ENCODE results near the gene AOPEP. TPM values are rescaled to one million over a fixed set of nuclear protein-coding genes. Genes with fewer than 3 reads are reported as not detected.
A peak's percentile ranks its signal among the peaks of the same experiment; 100 is the strongest.

The AOPEP gene
- total RNA-seq, 1 experiment from 2014 or later, result 15.0 TPM

- Mint-ChIP-seq H3K4me3 (no peak overlapping the region), H3K27ac (peak overlapping the region in 2 of 3 experiments; percentile 12 to 74; a peak in 1 of 7 replicates), H3K9me3 (no peaks in the 10 kb centered on the region), H3K27me3 (ENCODE audit: low read depth) (no peaks in the 10 kb centered on the region; the same call in 1 of the 2 replicates), H3K4me1 (peaks cover 12 to 20% of the 10 kb centered on the region in 2 experiments), H3K36me3 (ENCODE audit: insufficient read depth in 1 of 3, low read depth in 3 of 3) (peaks cover 0 to 10% (median 6%) of the 10 kb centered on the region in 3 experiments; a peak in 5 of 7 replicates)
- H2BK15ac ChIP-seq (ENCODE audit: low read depth, low read length), result no peak overlapping the region
- no peak for DNase-seq
- no peak overlapping the region for H4K8ac ChIP-seq (replicated peaks; ENCODE audit: insufficient read length, low read depth, low read length)
- H3K9me3 ChIP-seq (ENCODE audit: control insufficient read depth, low read depth, low read length), result no peaks in the 10 kb centered on the region
- no peak overlapping the region for H2BK120ac ChIP-seq (ENCODE audit: low read depth, low read length, poor library complexity, severe bottlenecking)
- H4K20me1 ChIP-seq (ENCODE audit: control insufficient read depth, insufficient read depth, insufficient read length), result no peaks in the 10 kb centered on the region
- no CpG with 5 or more reads among the region's 40 CpGs for WGBS (ENCODE audit: extremely low coverage, insufficient read length, low lambda C conversion rate)
- H3K4me1 ChIP-seq (ENCODE audit: insufficient read depth, low read length), result no peaks in the 10 kb centered on the region
- no peak overlapping the region for H3K4ac ChIP-seq (ENCODE audit: low read depth, low read length)
- no peak overlapping the region for H4K5ac ChIP-seq (ENCODE audit: insufficient read length, low read depth, low read length)
- no peak overlapping the region for H2AK5ac ChIP-seq (ENCODE audit: insufficient read length, low read length)
- H3K18ac ChIP-seq (ENCODE audit: insufficient read length, low read depth, low read length), result no peak overlapping the region
- H3K23ac ChIP-seq (ENCODE audit: insufficient read length, low read depth, low read length), result no peak overlapping the region
- no peaks in the 10 kb centered on the region for H3K23me2 ChIP-seq (ENCODE audit: insufficient read length, low read depth, low read length, poor library complexity, severe bottlenecking)
- H2BK20ac ChIP-seq (ENCODE audit: low read depth, low read length, poor library complexity, severe bottlenecking), result no peak overlapping the region
- H3K56ac ChIP-seq (ENCODE audit: insufficient read length, low read depth, low read length), result no peak overlapping the region
- H2BK12ac ChIP-seq (ENCODE audit: insufficient read length, low read depth, low read length), result no peak overlapping the region
- no peak overlapping the region for H4K91ac ChIP-seq (ENCODE audit: insufficient read length, low read depth, low read length)
- H2AFZ ChIP-seq (ENCODE audit: low read length), result no peak overlapping the region
- peaks cover under 1% of the 10 kb centered on the region; the same call in 1 of the 2 replicates for H3K79me2 ChIP-seq (ENCODE audit: insufficient read depth, low read length)
- no peak overlapping the region for H3K27ac ChIP-seq (ENCODE audit: insufficient read length, low read depth, low read length)
- no peak overlapping the region for H3T11ph ChIP-seq (ENCODE audit: low read length)
- no peak for TF ChIP-seq CTCF (conservative IDR thresholded peaks at IDR 0.05)
- no peaks in the 10 kb centered on the region for H3K27me3 ChIP-seq (ENCODE audit: insufficient read depth, low read length)
- no peaks in the 10 kb centered on the region for H3K79me1 ChIP-seq (ENCODE audit: insufficient read depth, low read depth, low read length, poor library complexity, severe bottlenecking)
- H2BK5ac ChIP-seq (ENCODE audit: insufficient read length, low read length), result no peak overlapping the region
- H3K14ac ChIP-seq (ENCODE audit: insufficient read depth, low read length), result no peak overlapping the region
- H3K4me2 ChIP-seq (ENCODE audit: insufficient read depth, insufficient read length, low read length), result no peak overlapping the region
- no peak overlapping the region for H3K9ac ChIP-seq (ENCODE audit: extremely low read depth, insufficient read length, low read length)
These were observed 359.5 kb downstream of the AOPEP start for GRCh38 chr9:95085861-95086563.
